Caco-2 (cell line): ENCODE data around the gene PLA2G2F. TPM values are rescaled to one million over a fixed set of nuclear protein-coding genes. Genes with fewer than 3 reads are reported as not detected.

Experiments
- BruUV-seq: library from RNA; stranded (reverse); fragments of 400-500 nt; replicated peaks from 2 replicates; lab custom pipeline; 2021; lab: Mats Ljungman, UMichigan
- CTCF ChIA-PET: fragments of 300-600 bp; sonication (Branson Sonifier 250); formaldehyde crosslinking; loops from one replicate; lab custom pipeline; 2022; ENCODE audit warnings: antibody characterized with exemption; lab: Charles Lee
- POLR2A ChIA-PET: fragments of 300-600 bp; sonication (Branson Sonifier 250); formaldehyde crosslinking; loops from one replicate; lab custom pipeline; 2022; ENCODE audit warnings: antibody characterized with exemption; lab: Charles Lee
- DNase-seq, 2 experiments: peaks; one replicate each; pipeline versions ENCODE4 v3.0.0 to v3.0.0-alpha.2; 2020 to 2022
- H3K27me3 ChIP-seq: replicated peaks from 2 replicates; pipeline ENCODE4 v1.6.0; 2011; ENCODE audit warnings: low read length; ENCODE audit not compliant: control insufficient read depth, insufficient read depth
- H3K36me3 ChIP-seq: 2 replicates; pipeline ENCODE4 v1.5.1; 2011; ENCODE audit warnings: low read length; ENCODE audit not compliant: control insufficient read depth, insufficient read depth
- H3K4me1 ChIP-seq: fragments of 250-450 bp; sonication (Bioruptor Pico); 2 replicates; pipeline ENCODE4 v1.5.1; 2020; ENCODE audit warnings: mild to moderate bottlenecking
- H3K4me3 ChIP-seq: 2 replicates; pipeline ENCODE4 v1.5.1; 2011; ENCODE audit warnings: low read depth, mild to moderate bottlenecking, control low read depth, low read length
- H3K9me3 ChIP-seq: fragments of 250-450 bp; sonication (Bioruptor Pico); 2 replicates; pipeline ENCODE4 v1.5.1; 2020; ENCODE audit warnings: mild to moderate bottlenecking, moderate library complexity
- H3K27ac Mint-ChIP-seq: one replicate; pipeline ENCODE4 v1.8.0; 2022; ENCODE audit warnings: mixed read lengths; ENCODE audit not compliant: unreplicated experiment
- H3K27me3 Mint-ChIP-seq: one replicate; pipeline ENCODE4 v1.8.0; 2022; ENCODE audit warnings: mixed read lengths; ENCODE audit not compliant: insufficient read depth, unreplicated experiment
- H3K36me3 Mint-ChIP-seq: one replicate; pipeline ENCODE4 v1.8.0; 2022; ENCODE audit warnings: mild to moderate bottlenecking, mixed read lengths; ENCODE audit not compliant: insufficient read depth, unreplicated experiment
- H3K4me1 Mint-ChIP-seq: one replicate; pipeline ENCODE4 v1.8.0; 2022; ENCODE audit warnings: low read depth, mixed read lengths; ENCODE audit not compliant: unreplicated experiment
- H3K4me3 Mint-ChIP-seq: one replicate; pipeline ENCODE4 v1.8.0; 2022; ENCODE audit warnings: mild to moderate bottlenecking, moderate library complexity, mixed read lengths; ENCODE audit not compliant: unreplicated experiment
- H3K9me3 Mint-ChIP-seq: one replicate; pipeline ENCODE4 v1.8.0; 2022; ENCODE audit warnings: mixed read lengths; ENCODE audit not compliant: unreplicated experiment
- intact Hi-C: fragments of 100-400 bp; cut with micrococcal nuclease; formaldehyde crosslinking; loops from one replicate; pipeline ENCODE4 v1.10.0; 2022; ENCODE audit not compliant: unreplicated experiment
- total RNA-seq: library from RNA; stranded (reverse); gene quantifications from 2 replicates; pipeline ENCODE4 v1.2.3, GENCODE V29; 2022
- TF ChIP-seq, protein P1 (sequence below), 2 experiments: fragments of 200-600 bp in 1 of 2; IDR thresholded peaks; 1 replicate in 1 of 2; 2 replicates in 1 of 2; pipeline versions ENCODE4 v1.5.1 to v1.8.0; 2011 to 2022; ENCODE audit warnings: antibody characterized with exemption in 1 of 2, control low read depth in 1 of 2, inconsistent platforms in 1 of 2, low read depth in 1 of 2, low read length in 1 of 2, mild to moderate bottlenecking in 1 of 2, moderate library complexity in 1 of 2; ENCODE audit not compliant: insufficient read depth in 1 of 2, severe bottlenecking in 1 of 2, unreplicated experiment in 1 of 2

PLA2G2F gene
- total RNA-seq, 1 experiment from 2014 or later, result not detected

DNA sequence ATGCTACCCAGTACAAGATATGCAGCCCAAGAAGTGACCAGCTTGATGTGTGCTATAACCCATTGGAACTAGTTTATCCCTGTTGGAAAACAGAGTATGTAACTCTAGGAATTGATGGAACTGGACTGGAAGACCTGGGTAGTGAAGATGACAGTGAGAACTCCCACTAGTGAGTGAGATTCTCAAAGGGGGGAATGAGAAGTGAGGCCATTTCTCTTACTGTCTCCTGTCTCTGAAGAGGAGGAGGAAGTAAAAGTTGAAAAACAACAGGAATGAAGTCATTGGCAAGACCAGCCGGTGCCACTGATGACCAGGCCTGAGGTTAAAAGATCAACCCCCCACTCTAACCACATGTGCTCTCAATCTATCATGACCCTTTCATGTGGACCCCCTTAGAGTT, 20.9 kb downstream of the PLA2G2F start:
- Mint-ChIP-seq H3K9me3 (peaks cover 8% of the 10 kb centered on the region), H3K27ac (no peak overlapping the region), H3K36me3 (no peaks in the 10 kb centered on the region), H3K4me3 (no peak overlapping the region), H3K27me3 (peaks cover 2% of the 10 kb centered on the region), H3K4me1 (no peaks in the 10 kb centered on the region)
- intact Hi-C loops, result no loop called here
- Histone ChIP-seq H3K4me3 (no peak overlapping the region), H3K4me1 (no peaks in the 10 kb centered on the region), H3K9me3 (peaks cover 6% of the 10 kb centered on the region), H3K36me3 (no peaks in the 10 kb centered on the region), H3K27me3 (no peaks in the 10 kb centered on the region)
- TF ChIP-seq, protein P1, sequence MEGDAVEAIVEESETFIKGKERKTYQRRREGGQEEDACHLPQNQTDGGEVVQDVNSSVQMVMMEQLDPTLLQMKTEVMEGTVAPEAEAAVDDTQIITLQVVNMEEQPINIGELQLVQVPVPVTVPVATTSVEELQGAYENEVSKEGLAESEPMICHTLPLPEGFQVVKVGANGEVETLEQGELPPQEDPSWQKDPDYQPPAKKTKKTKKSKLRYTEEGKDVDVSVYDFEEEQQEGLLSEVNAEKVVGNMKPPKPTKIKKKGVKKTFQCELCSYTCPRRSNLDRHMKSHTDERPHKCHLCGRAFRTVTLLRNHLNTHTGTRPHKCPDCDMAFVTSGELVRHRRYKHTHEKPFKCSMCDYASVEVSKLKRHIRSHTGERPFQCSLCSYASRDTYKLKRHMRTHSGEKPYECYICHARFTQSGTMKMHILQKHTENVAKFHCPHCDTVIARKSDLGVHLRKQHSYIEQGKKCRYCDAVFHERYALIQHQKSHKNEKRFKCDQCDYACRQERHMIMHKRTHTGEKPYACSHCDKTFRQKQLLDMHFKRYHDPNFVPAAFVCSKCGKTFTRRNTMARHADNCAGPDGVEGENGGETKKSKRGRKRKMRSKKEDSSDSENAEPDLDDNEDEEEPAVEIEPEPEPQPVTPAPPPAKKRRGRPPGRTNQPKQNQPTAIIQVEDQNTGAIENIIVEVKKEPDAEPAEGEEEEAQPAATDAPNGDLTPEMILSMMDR (IDR thresholded peaks at IDR 0.05; ENCODE audit: insufficient read depth in 1 of 2, low read depth in 1 of 2, low read length in 1 of 2, severe bottlenecking in 1 of 2, unreplicated experiment in 1 of 2), result no peak
- POLR2A ChIA-PET, result no interaction called here
- CTCF ChIA-PET, result no interaction called here
- BruUV-seq, result no TSS peak
- DNase-seq, result no peak

DNA sequence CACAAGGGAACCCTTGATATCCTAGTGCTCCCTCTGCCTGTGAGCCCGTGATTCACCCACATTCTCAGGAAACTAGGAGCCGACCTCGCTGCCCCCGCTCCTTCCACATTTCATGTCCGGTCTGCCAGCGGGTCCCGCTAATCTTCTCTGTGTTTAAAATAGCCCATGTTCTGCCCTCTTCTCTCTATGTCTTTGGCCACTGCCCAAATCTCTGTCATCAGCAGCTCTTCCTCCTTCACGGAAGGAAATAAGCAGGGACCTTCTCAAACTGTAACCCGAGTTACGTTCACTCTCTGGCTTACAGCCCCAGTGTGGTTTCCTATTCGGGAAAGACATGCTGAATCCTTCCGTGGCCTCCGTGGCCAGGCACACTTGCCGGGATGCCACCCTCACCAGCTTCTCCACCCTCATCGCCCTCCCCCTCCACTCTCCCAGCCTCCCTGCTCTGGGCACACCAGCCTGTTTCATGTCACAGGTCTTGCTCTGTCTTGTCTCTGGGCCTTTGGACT, 25.6 kb downstream of the PLA2G2F start:
- H3K4me1 ChIP-seq, result no peaks in the 10 kb centered on the region
- no peaks in the 10 kb centered on the region for H3K4me1 Mint-ChIP-seq
- no peak overlapping the region for H3K4me3 ChIP-seq
- no peak overlapping the region for H3K27ac Mint-ChIP-seq
- intact Hi-C loops, result no loop called here
- TF ChIP-seq, protein P1 (IDR thresholded peaks at IDR 0.05; ENCODE audit: insufficient read depth in 1 of 2, low read depth in 1 of 2, low read length in 1 of 2, severe bottlenecking in 1 of 2, unreplicated experiment in 1 of 2), result no peak
- H3K9me3 ChIP-seq, result peaks cover 6% of the 10 kb centered on the region
- BruUV-seq, result no TSS peak
- peaks cover 20% of the 10 kb centered on the region for H3K9me3 Mint-ChIP-seq
- peaks cover 2% of the 10 kb centered on the region for H3K27me3 Mint-ChIP-seq
- no peaks in the 10 kb centered on the region for H3K27me3 ChIP-seq
- no peak overlapping the region for H3K4me3 Mint-ChIP-seq
- H3K36me3 ChIP-seq, result no peaks in the 10 kb centered on the region
- ChIA-PET CTCF (no interaction called here), POLR2A (no interaction called here)
- no peak for DNase-seq
- no peaks in the 10 kb centered on the region for H3K36me3 Mint-ChIP-seq

DNA sequence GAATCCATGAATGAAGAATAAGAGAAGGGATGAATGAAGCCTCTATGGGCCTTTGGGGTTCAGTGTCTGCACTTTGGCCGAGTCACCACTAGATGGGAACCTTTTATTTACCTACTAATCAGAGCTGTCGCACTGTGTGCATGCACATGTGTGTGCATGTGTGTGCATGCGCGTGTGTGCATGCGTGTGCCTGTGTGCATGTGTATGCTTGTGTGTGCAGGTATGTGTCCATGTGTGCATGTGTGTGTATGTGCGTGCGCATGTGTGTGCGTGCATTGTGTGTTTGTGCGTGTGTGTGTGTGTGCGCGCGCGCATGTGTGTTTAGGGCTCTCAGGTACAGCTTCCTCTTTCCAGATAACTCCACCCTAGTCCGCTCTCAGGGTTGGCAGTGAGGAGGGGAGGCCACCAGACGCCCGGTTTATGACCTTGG, 26.4 kb downstream of the PLA2G2F start:
- H3K4me3 ChIP-seq, result no peak overlapping the region
- ChIA-PET POLR2A (no interaction called here), CTCF (no interaction called here)
- H3K27ac Mint-ChIP-seq, result no peak overlapping the region
- H3K9me3 ChIP-seq, result peaks cover 2% of the 10 kb centered on the region; the same call in 1 of the 2 replicates
- no peaks in the 10 kb centered on the region for H3K36me3 Mint-ChIP-seq
- no peaks in the 10 kb centered on the region for H3K36me3 ChIP-seq
- no TSS peak for BruUV-seq
- H3K4me1 Mint-ChIP-seq, result no peaks in the 10 kb centered on the region
- H3K27me3 ChIP-seq, result no peaks in the 10 kb centered on the region
- no peak overlapping the region for H3K4me3 Mint-ChIP-seq
- TF ChIP-seq, protein P1 (IDR thresholded peaks at IDR 0.05; ENCODE audit: insufficient read depth in 1 of 2, low read depth in 1 of 2, low read length in 1 of 2, severe bottlenecking in 1 of 2, unreplicated experiment in 1 of 2), result peak; percentile 0 to 18
- peaks cover 2% of the 10 kb centered on the region for H3K27me3 Mint-ChIP-seq
- intact Hi-C loops, result no loop called here
- no peaks in the 10 kb centered on the region for H3K4me1 ChIP-seq
- DNase-seq, result no peak
- H3K9me3 Mint-ChIP-seq, result peaks cover 20% of the 10 kb centered on the region
